ENCODE data around the gene IL1RN.
"Not testable (repeated sequence)": the region's sequence is repeated elsewhere in the genome, so short reads cannot be mapped to it uniquely, and the experiment has no call there.

Gene IL1RN, protein sequence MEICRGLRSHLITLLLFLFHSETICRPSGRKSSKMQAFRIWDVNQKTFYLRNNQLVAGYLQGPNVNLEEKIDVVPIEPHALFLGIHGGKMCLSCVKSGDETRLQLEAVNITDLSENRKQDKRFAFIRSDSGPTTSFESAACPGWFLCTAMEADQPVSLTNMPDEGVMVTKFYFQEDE

DNA sequence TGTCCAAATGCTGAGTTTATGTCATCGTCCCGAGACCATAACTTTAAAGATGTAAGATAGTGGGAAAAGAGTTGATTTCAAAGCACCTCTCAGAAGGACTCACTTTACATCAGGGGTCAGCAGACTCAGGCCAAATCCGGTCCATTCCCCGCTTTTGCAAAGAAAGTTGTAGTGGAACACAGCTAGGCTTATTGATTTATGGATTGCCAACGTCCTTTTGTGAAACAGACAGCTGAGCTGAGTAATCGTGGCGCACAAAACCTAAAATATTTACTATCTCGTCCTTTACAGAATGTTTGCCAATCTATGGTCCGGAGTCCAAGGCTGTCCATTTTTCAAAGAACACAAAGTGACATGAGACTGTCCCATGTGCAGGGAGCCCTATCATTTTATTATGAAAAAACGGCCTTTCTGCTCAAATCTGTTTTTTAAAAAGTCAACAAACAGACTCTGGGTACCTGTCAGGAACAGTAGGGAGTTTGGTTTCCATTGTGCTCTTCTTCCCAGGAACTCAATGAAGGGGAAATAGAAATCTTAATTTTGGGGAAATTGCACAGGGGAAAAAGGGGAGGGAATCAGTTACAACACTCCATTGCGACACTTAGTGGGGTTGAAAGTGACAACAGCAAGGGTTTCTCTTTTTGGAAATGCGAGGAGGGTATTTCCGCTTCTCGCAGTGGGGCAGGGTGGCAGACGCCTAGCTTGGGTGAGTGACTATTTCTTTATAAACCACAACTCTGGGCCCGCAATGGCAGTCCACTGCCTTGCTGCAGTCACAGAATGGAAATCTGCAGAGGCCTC, at the start of gene IL1RN:
Gene IL1RN (plus strand): TSS at position 754 of the 801 bp plus-strand sequence. CDS start 27 bp downstream, at position 781.
- DNase-seq = no peak

DNA sequence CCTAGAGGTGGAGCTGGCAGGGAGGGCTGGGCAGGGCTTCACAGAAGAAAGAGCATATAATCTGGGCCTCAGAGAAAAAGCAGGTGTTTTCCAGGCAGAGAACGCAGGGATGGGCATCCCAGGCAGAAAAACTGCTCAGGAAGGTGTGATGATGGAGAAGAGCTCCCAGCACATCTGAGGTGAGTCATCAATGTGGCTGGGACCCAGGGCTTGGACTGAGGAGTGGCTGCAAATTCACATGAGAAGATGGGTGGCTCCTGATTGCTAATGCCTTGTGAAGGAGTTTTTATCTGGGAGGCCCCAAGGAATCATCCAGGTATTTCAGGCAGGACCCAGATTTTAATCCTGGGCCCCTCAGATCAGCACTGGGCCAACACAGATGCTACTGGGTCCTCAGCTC, 49.5 kb upstream of the IL1RN start:
- DNase-seq = no peak

DNA sequence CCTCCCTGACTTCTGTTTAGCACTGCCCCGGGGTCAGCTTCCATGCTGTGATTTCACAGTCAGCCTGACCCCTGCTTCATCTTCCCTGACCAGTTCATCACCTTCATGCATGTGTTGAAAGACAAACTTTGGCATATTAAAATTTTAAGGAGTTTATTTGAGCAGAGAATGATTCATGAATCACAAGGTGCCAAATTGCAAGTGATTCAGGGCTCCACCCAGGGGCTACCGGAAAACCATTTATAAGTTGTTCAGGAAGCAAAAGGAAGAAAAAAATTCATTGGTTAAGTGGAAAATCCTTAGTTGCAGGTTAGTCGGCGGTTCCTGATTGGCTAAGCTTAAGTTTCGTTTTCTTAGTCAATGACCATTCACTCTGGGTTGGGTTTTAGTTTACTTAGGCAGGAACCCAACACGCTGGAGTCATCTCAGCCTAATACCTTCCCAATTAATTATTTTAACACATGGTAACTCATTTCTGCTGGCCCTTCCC, 49.0 kb upstream of the IL1RN start:
- no peak for DNase-seq

DNA sequence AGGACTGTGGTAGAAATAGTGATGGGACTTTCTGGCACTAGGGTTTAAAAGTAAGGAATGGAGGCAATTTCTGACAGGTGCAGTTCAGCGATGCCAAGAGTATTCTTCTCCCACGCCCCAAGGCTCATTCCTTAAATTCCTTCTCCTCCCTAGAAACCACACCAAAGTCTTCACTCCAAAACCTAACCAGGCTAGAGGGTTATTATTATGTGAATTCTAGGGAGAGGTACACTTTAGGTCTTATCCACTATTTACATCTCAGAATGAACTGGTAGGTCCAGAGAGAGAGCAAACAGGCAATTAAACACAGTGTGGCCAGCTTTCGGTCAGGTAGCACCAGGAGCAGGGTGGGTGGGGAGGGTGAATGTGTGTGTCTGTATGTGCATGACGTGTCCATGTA, 48.3 kb upstream of the IL1RN start:
- DNase-seq = no peak

DNA sequence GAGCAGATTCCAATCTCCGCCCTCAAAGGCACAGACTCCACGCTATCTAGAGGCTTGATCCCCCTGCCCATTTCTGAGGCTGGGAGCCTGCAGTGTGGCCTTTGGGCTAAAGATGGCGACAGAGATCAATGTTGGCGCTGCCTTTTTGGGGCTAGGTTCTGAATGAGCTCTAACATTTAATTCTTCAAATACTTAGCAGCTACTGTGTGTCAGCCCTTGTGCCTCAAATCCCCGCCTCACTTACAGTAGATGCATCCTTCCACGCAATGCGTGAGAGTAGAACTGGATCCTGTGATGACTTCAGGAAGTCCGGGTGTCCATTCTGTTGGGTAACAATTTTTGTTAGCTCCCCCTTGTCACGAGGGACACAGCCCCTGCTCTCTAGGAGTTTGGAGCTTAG, 47.3 kb upstream of the IL1RN start:
- no peak for DNase-seq

DNA sequence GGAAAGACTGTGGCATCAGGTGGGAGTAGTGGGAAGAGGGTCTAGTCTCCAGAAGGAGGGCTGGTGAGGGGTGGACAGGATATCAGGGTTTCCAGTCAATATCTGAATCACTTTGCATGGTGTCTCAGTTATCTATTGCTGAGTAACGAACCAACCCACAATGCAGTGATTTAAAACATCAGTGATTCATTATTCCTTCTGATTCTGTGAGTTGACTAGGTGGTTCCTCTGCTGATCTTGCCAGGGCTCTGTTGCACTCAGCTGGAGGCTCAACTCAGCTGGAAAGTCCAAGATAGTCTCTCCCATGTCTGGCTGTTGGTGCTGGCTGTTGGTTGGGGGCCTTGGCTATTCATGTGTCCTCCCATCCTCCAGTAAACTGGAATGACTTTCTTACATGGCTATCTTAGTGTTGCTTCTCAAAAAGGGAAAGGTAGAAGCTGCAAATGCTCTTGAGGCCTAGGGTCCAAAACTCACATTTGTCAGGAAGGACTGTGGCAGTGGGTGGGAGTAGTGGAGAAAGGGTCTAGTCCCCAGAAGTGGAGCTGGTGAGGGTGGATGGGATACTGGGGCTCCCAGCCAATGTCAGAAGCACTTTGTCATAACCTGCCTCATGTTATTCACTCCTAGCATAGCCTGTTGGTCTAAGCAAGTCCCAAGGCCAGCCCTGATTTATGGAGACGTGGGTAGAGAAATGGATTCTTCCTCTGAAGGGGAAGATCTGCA, 45.7 kb upstream of the IL1RN start:
- no peak for DNase-seq

DNA sequence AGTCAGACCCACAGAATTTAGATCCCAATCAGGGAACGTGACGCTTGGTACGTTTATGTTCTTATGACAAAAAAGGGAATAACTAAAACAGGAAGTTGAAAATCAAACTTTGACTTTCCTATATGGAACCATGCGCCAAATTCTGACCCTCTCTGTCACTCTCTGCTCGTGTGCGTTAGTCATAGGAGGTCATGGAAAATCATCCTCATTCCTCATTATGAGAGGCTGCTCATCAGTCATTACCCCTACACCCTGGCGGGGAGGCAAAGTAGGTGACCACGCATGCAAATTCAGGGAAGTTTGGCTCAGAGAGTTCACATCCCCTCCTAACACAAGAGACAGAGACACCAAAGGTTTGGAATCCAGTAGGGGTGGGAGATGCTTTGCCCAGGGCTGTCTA, 44.1 kb upstream of the IL1RN start:
- DNase-seq = no peak

DNA sequence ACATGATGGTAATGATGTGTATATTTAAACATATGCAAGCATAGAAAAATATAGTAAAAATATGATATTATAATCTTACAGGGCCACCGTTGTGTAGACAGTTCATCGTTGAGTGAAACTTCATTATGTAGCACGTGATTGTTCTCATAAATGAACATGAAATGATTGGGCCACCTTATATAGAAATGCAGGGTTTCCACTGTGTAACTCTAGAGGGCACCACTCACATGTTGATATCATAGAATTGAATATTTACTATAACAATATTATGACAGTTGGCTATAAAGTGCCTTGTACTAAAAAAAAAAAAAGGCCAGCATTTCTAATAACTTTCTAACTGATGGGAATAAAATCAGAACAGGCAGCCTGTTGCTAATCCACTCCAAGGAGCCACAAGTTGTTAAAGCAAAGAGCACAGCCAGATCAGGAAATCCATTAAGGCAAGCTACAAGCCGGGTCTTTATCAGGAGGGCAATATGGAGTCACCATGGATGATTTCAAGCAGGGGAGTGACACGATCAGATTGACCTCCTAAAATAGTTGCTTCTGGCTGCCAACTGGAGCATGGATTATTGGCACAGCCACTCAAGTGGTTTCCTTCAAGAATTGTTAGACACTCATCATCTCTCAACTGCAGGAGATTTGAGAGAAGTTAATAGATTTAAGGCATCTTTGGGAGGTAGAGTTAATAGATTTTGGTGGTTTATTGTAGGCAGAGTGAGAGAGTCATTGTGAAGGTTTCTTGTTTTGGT, 43.0 kb upstream of the IL1RN start:
- DNase-seq = no peak

DNA sequence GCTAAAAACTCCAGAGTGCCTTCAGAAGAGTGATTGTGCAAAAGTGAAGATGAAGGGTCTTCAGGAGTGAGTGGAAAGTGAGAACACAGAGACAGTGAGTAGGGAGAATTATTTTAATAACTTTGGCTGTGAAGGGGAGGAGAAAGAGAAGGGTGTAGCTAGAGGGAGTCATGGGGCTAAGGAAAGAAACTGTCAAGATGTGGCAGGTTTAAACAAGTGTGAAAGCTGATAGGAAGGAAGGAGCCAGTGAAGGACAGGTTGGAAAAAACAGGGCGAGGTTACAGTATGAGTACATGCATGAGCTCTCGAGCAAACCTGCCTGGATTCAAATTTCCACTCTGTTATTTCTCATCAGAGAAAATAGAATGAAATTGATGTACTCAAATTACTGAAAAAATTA, 41.9 kb upstream of the IL1RN start:
- DNase-seq = no peak

DNA sequence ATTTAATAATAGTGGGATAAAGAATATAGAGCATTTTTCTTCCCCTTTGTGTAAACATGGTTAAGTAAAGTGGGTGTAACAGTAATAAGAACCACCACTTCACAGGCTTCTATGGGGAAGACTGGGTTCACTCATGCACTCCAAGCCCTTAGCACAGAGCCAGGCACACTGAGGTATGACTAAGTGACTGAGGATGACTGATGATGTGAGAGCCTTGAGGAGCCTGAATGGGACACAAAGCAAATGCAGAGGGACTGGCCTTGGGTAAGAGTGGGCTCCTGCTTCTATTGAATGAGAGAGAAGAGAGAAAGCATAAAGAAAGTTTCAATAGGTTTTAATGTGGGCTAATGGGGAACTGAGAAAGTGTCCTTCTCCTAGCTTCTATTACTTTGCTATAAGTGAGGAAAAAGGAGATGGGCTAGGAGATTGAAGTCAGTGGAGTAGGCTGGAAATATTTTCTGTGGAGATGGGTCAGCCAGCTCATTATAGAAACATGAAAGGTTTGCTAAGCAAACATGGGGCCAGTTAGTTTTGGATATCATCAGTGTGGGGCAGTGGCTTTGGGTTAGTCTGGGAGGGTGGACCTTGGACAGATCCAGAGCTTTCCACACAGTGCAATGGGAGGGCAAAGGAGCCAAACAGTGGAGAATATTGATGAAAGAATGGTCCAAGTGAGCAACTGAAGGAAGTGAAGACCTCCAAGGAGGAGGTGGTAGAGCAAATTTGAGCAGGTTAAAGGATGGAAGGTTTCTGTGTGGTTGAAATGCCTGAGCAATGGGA, 39.0 kb upstream of the IL1RN start:
- no peak for DNase-seq

DNA sequence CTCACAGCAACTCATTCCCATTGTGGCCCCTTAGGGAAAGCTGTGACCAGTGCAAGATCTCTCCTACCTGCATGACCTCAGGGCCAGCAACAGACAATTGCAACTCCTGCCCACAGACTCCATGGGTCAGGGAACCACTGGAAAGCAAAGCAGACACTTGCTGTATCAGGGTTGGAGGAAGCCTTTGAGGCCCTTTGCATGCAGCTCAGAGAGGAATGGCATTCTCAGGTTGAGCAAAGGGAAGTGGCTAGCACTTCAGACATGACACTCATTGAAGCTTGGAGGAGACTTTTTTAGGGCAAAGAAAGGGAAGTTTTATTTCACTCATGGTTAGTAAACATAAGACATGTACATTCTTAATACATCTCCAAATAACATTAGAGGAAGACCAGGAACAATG, 37.5 kb upstream of the IL1RN start:
- DNase-seq = peak; percentile 52

DNA sequence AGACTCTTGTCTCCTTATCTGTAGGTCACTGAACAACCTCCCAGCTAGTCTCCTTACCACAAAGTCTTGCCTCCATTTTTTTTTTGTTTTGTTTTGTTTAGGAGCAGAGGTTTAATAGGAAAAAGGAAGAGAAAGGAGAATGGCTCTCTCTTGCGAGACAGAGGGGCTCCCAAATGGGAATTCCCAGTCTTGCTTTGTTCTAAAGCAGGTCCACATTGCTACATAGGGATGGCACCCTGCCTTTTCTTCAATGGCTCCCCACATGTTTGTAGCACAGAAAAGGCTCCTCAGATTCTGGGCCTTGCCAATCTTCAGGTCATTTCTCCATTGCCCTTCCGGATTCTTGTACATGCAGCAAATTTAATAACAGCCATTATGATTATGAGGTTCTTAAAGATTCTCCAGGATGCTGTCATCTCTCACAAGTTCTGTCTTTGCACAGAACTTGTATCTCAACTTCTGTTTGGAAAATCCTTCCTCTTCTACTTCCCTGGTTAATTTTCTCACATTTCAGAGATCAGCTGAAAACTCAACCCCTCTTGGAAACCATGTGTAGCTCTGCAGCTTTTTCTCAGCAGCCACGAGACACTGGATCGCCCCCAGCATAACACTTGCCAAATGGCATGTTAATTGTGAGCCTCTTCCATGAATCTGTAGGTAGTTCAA, 36.0 kb upstream of the IL1RN start:
- no peak for DNase-seq

DNA sequence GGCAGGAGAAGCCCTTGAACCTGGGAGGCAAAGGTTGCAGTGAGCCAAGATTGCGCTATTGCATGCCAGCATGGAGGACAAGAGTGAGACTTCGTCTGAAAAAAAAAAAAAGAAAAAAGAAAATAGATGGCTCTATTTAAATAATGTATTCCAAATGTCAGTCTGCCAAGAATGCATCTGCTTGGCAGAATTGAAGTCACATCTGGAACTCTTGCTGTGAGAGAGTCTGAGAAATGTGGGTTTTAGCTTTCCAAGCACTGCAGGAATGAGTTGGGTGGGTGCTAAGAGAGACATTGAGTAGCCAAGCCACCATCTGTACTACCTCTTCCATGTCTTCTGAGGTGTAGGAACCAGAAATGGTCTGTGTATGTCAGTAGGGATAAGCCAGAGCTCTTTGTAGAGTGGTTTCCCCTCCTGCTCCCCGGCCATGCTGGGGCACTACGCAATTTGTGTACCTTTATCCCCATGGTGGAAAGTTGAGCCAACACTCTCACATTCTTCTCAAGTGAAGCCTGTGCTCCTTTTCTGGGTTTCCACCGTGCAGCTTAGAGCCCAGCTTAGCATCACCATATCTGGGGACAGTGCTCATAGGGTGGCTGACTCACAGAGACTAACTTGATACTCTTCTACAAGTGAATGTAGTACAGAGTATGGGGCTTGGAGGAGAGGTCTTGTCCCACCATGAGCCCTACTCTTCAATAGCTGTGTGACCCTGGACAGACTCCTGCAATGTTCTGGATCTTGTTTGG, 34.4 kb upstream of the IL1RN start:
- no peak for DNase-seq

DNA sequence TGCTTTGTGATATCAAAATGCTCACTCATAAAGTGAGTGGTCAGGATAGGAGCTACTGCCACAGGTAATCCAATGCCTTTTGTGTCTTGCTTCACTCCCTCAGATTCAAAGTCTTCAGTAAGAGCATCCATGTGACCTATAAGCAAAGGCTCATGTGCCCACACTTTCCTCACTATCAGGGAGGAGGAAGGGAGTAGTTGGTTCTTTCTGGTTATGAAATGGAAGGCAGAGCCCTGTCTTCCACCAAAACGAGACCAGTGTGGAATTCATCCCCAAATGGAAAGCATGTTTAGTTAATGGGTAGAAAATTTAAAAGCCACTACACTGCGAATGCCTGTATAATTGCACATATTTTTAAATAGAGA, 33.8 kb upstream of the IL1RN start:
- DNase-seq = no peak

DNA sequence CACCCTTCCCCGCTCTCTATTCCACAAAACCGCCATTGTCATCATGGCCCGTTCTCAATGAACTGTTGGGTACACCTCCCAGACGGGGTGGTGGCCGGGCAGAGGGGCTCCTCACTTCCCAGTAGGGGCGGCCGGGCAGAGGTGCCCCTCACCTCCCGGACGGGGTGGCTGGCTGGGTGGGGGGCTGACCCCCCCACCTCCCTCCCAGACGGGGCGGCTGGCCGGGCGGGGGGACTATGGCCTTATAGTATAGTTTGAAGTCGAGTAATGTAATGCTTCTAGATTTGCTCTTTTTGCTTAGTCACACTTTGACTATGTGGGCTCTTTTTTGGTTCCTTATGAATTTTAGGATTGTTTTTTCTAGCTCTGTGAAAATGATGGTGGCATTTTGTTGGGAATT, 31.1 kb upstream of the IL1RN start:
- not testable (repeated sequence) for DNase-seq

DNA sequence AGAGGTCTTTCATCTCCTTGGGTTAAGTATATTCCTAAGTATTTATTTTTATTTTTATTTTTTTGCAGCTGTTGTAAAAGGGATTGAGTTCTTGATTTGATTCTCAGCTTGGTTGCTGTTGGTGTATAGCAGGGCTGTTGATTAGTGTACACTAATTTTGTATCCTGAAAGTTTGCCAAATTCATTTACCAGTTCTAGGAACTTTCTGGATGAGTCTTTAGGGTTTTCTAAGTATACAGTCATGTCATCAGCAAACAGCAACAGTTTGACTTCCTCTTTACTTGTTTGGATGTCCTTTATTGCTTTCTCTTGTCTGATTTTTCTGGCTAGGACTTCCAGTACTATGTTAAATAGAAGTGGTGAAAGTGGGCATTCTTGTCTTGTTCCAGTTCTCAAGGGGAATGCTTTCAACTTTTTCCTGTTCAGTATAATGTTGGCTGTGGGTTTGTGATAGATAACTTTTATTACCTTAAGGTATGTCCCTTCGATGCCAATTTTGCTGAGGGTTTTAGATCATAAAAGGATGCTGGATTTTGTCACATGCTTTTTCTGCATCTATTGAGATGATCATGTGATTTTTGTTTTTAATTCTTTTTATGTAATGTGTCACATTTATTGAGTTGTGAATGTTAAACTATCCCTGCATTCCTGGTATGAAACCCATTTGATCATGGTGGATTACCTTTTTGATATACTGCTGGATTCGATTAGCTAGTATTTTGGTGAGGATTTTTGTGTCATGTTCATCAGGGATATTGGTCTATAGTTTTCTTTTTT, 30.4 kb upstream of the IL1RN start:
- not testable (repeated sequence) for DNase-seq

DNA sequence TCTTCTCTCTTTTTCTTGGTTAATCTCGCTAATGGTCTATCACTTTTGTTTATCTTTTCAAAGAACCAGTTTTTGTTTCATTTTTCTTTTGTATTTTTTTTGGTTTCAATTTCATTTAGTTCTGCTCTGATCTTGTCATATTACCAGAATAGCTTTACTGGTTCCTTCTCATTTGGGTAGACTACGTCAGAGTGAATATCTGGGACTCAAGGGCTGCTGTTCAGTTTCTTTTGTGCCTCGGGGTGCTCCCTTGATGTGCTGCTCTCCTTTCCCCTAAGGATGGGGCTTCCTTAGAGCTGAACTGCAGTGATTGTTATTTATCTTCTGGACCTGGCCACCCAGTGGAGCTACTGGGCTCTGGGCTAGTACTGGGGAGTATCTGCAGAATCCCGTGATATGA, 29.4 kb upstream of the IL1RN start:
- DNase-seq = no peak

DNA sequence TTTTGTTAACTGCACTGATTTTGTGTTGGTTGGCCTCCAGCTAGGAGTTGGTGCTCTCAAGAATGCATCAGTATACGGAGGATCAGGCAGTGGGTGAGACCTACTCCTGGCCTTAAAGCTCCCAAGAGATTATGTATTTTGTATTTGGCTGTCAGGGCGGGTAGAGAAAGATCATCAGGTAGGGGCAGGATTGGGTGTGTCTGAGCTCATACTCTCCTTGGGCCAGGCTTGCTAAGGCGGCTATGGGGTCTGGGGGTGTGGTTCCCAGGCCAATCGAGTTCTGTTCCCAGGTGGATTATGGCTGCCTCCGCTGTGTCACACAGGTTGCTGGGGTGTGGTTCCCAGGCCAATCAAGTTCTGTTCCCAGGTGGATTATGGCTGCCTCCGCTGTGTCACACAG, 28.9 kb upstream of the IL1RN start:
- no peak for DNase-seq

DNA sequence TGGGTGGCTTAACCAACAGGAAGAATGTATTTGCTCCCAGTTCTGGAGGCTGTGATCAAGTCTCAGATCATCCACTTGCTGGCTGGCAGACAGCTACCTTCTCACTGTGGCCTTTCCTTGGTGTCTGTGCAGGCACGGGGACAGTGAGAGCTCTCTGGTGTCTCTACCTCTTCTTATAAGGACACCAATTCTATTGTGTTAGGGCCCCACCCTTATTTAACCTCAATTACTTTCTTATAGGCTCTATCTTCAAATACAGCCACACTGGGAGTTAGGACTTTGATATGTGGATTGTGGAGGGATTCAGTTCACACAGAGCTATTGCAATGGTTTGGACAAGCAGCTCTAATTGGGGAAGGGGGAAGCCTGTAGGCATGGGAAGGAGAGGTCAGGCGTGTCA, 25.3 kb upstream of the IL1RN start:
- no peak for DNase-seq

DNA sequence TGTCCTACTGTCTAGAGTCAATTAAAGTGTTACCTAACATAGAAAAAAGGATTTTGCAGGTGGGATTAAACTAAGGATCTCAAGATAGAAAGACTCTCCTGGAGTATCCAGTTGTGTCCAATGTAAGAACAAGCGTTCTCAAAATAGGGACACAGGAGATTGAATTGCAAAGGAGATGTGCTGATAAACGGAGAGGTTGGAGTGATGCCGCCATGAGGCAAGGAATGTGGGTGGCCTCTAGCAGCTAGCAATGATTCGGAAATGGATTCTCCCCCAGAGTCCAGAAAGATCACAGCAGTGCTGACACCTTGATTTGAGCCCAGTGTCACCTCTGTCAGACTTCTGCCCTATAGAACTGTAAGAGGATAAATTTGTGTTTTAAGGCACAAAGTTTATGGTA, 24.1 kb upstream of the IL1RN start:
- DNase-seq = no peak

Data from GDM1 (cell line).